Prostate gland (tissue), 2 donors: ENCODE measurements around the gene PPM1J.

Experiments used
- CTCF ChIP-seq, 4 experiments: fragments of 200-600 bp in 2 of 4; fragments of 450-650 bp in 2 of 4; sonication (generic) in 2 of 4; IDR thresholded peaks; 1 replicate in 3 of 4; 2 replicates in 1 of 4; pipeline ENCODE4 v1.5.1; 2016 to 2019; ENCODE audit warnings: antibody characterized with exemption in 4 of 4, mild to moderate bottlenecking in 2 of 4, moderate library complexity in 2 of 4
- POLR2A ChIP-seq: fragments of 450-650 bp; IDR thresholded peaks from one replicate; pipeline ENCODE4 v1.6.1; 2016; ENCODE audit warnings: antibody characterized with exemption, mild to moderate bottlenecking
- POLR2AphosphoS5 ChIP-seq: sonication (generic); formaldehyde crosslinking; IDR thresholded peaks from one replicate; pipeline ENCODE4 v1.6.1; 2017; ENCODE audit warnings: antibody characterized with exemption

GRCh38 chr1:112699425-112700144, 15.5 kb downstream of the PPM1J start:
- no peak for TF ChIP-seq CTCF (IDR thresholded peaks at IDR 0.05)
- no peak for TF ChIP-seq POLR2A
- no peak for TF ChIP-seq POLR2AphosphoS5
